ENCODE results near the gene FNDC3B. TPM values are rescaled to one million over a fixed set of nuclear protein-coding genes. Genes with fewer than 3 reads are reported as not detected.

Gene FNDC3B
- total and polyA plus RNA-seq, 2 of the 8 experiments (the other 6 are each of a cell fraction or from before 2014, with no cell fraction given): 14.1 to 44.4 TPM

GRCh38 chr3:172043766-172044165 lies 4.4 kb downstream of the FNDC3B start:
- H2AFZ ChIP-seq (ENCODE audit: low read length): no peak overlapping the region
- ChIA-PET POLR2A (ENCODE audit: partially characterized antibody) (no interaction called here), CTCF (ENCODE audit: partially characterized antibody) (interaction anchor here (0.6 to 1.0 kb wide), 2 partner anchors 9 to 1601 kb away, joined by 3 to 4 read pairs; no protein-coding TSS in a partner anchor)
- WGBS, 2 experiments (ENCODE audit: extremely low coverage in 1 of 2, insufficient coverage in 1 of 2, insufficient read length in 1 of 2, insufficient replicate concordance in 2 of 2, low coverage in 1 of 2, low lambda C conversion rate in 2 of 2, missing lambda C conversion rate in 1 of 2): 94% methylated on average over 5 of the region's 5 CpGs; no CpG with 5 or more reads in 1 of the 2 experiments
- no peak for DNase-seq (ENCODE audit: low read depth in 1 of 2, low spot score in 2 of 2)
- no peak overlapping the region for H3K18ac ChIP-seq (ENCODE audit: extremely low read depth, low read length)
- H4K8ac ChIP-seq (ENCODE audit: extremely low read depth, insufficient read depth, low read length): no peak overlapping the region
- H3K9ac ChIP-seq (replicated peaks in 1 of 4; ENCODE audit: extremely low read depth in 1 of 4, low read depth in 3 of 4, low read length in 3 of 4): no peak overlapping the region
- peaks cover 3% of the 10 kb centered on the region in 2 experiments for H4K20me1 ChIP-seq (replicated peaks in 1 of 2; ENCODE audit: control insufficient read depth in 1 of 2, insufficient read depth in 2 of 2, low read length in 2 of 2)
- H3K4me2 ChIP-seq (ENCODE audit: insufficient read depth in 1 of 2, low read depth in 2 of 2, low read length in 2 of 2): no peak overlapping the region
- H3K79me2 ChIP-seq (ENCODE audit: control insufficient read depth in 1 of 2, insufficient read depth in 2 of 2, low read length in 2 of 2): peaks cover 13 to 83% of the 10 kb centered on the region in 2 experiments
- no peak overlapping the region for H2BK5ac ChIP-seq (ENCODE audit: low read depth, low read length)
- no peak overlapping the region for H3K14ac ChIP-seq (ENCODE audit: insufficient read length)
- H3K27ac ChIP-seq (ENCODE audit: low read depth, low read length): no peak overlapping the region
- no peak overlapping the region for H2BK12ac ChIP-seq (ENCODE audit: low read depth, low read length)
- 0 out of 2 replicates have a peak, but pooled peaks cover 2% of the 10 kb centered on the region for H3K23me2 ChIP-seq (ENCODE audit: low read depth, low read length)
- H3K4me1 ChIP-seq (replicated peaks in 1 of 4; ENCODE audit: control insufficient read depth in 3 of 4, insufficient read depth in 4 of 4, low read length in 3 of 4): peaks cover 0 to 7% (median 2%) of the 10 kb centered on the region in 4 experiments; a peak in 2 of 7 replicates
- H3K27me3 ChIP-seq (replicated peaks in 1 of 4; ENCODE audit: control insufficient read depth in 3 of 4, extremely low read depth in 1 of 4, insufficient read depth in 3 of 4, low read length in 3 of 4): no peaks in the 10 kb centered on the region
- 0 out of 8 replicates have a peak, but pooled peaks cover 0 to 3% (median 0%) of the 10 kb centered on the region in 4 experiments for H3K36me3 ChIP-seq (ENCODE audit: control insufficient read depth in 2 of 4, insufficient read depth in 4 of 4, low read length in 3 of 4)
- H3K79me1 ChIP-seq (ENCODE audit: low read depth, low read length): no peaks in the 10 kb centered on the region; the same call in 1 of the 2 replicates
- H3K23ac ChIP-seq (ENCODE audit: insufficient read length): no peak overlapping the region
- no peaks in the 10 kb centered on the region for H3K9me3 ChIP-seq (ENCODE audit: insufficient read depth in 2 of 2, low read depth in 1 of 2, low read length in 1 of 2)
- H4K5ac ChIP-seq (ENCODE audit: insufficient read length, low read depth, low read length): no peak overlapping the region
- H3K4ac ChIP-seq (replicated peaks; ENCODE audit: insufficient read length, low read depth, low read length): no peak overlapping the region
- H2BK20ac ChIP-seq (ENCODE audit: low read length): no peak overlapping the region
- H2BK120ac ChIP-seq (replicated peaks; ENCODE audit: low read depth, low read length): no peak overlapping the region
- H2BK15ac ChIP-seq (ENCODE audit: low read length): no peak overlapping the region
- no peak overlapping the region for H3K56ac ChIP-seq (replicated peaks; ENCODE audit: insufficient read length, low read depth, low read length)
- H4K91ac ChIP-seq (replicated peaks; ENCODE audit: insufficient read length, low read length): no peak overlapping the region
- H3K4me3 ChIP-seq (ENCODE audit: extremely low read depth in 1 of 4, insufficient read depth in 2 of 4, low read depth in 3 of 4, low read length in 4 of 4): no peak overlapping the region
- H2AK5ac ChIP-seq (ENCODE audit: low read depth, low read length): no peak overlapping the region
- FAIRE-seq: no peak
- TF ChIP-seq EZH2 (IDR thresholded peaks at IDR 0.05; ENCODE audit: low read depth, low read length, severe bottlenecking) (no peak), ASH2L (IDR thresholded peaks at IDR 0.05; ENCODE audit: low read length) (no peak), BRCA1 (IDR thresholded peaks at IDR 0.05; ENCODE audit: low read depth, low read length) (no peak), FOSL1 (IDR thresholded peaks at IDR 0.05; ENCODE audit: insufficient read depth, low read depth, low read length) (no peak), EGR1 (IDR thresholded peaks at IDR 0.05; ENCODE audit: borderline replicate concordance, low read depth, low read length) (no peak), GABPA (IDR thresholded peaks at IDR 0.05; ENCODE audit: borderline replicate concordance, insufficient read depth, low read length) (no peak), CBX5 (IDR thresholded peaks at IDR 0.05; ENCODE audit: low read depth, low read length) (no peak), PHF8 (conservative IDR thresholded peaks at IDR 0.05; ENCODE audit: low read depth, low read length) (no peak), NRF1 (IDR thresholded peaks at IDR 0.05; ENCODE audit: low read depth, low read length) (no peak), POLR2AphosphoS5 (IDR thresholded peaks at IDR 0.05; ENCODE audit: low read depth, low read length) (no peak), SIRT6 (IDR thresholded peaks at IDR 0.05; ENCODE audit: low read length) (no peak), ATF2 (IDR thresholded peaks at IDR 0.05; ENCODE audit: low read length) (no peak), CBX8 (IDR thresholded peaks at IDR 0.05; ENCODE audit: borderline replicate concordance, low read depth, low read length) (no peak)
